ENCODE measurements around the gene CRYBA1.
"Not testable (repeated sequence)": the region's sequence is repeated elsewhere in the genome, so short reads cannot be mapped to it uniquely, and the experiment has no call there.

The CRYBA1 gene, protein sequence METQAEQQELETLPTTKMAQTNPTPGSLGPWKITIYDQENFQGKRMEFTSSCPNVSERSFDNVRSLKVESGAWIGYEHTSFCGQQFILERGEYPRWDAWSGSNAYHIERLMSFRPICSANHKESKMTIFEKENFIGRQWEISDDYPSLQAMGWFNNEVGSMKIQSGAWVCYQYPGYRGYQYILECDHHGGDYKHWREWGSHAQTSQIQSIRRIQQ

DNA sequence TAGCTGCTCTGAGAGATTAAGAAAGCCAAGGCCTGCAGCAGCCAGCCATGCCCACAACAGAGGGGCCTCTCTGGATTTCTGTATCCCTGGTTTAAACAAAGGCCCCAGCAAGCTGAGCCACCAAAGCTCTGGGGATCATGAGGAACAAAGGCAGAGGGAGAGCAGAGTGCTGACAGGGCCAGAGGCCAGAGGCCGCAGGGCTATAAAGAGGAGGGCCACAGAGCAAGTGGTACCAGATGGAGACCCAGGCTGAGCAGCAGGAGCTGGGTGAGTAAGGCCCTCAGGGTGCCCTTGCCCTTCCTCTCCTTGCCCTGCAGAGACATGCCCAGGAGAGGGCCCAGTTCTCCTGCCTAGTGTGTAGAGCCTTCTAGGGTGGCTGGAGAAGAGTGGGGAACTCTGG lies at the start of gene CRYBA1:
Gene CRYBA1, plus strand, starts transcription at position 232 of the 400 bp plus-strand sequence. Its CDS starts 5 bp downstream, at position 237.
- no peak for TF ChIP-seq ELF4 (IDR thresholded peaks at IDR 0.05)
- TF ChIP-seq FOXK2 (IDR thresholded peaks at IDR 0.05) = no peak
- no peak for TF ChIP-seq FOXA1 (IDR thresholded peaks at IDR 0.05)
- no peak for TF ChIP-seq LEF1 (IDR thresholded peaks at IDR 0.05; ENCODE audit: borderline replicate concordance)
- TF ChIP-seq HDGF (IDR thresholded peaks at IDR 0.05; ENCODE audit: borderline replicate concordance) = no peak
- TF ChIP-seq SP1 (IDR thresholded peaks at IDR 0.05) = no peak
- no peak for TF ChIP-seq TARDBP (IDR thresholded peaks at IDR 0.05)
- TF ChIP-seq, protein P1, sequence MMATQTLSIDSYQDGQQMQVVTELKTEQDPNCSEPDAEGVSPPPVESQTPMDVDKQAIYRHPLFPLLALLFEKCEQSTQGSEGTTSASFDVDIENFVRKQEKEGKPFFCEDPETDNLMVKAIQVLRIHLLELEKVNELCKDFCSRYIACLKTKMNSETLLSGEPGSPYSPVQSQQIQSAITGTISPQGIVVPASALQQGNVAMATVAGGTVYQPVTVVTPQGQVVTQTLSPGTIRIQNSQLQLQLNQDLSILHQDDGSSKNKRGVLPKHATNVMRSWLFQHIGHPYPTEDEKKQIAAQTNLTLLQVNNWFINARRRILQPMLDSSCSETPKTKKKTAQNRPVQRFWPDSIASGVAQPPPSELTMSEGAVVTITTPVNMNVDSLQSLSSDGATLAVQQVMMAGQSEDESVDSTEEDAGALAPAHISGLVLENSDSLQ (IDR thresholded peaks at IDR 0.05) = no peak
- no peak for TF ChIP-seq SUZ12 (IDR thresholded peaks at IDR 0.05)
- no peak for TF ChIP-seq NFRKB (IDR thresholded peaks at IDR 0.05)
- TF ChIP-seq ZNF384 (IDR thresholded peaks at IDR 0.05) = no peak
- no peak for TF ChIP-seq FOXM1 (IDR thresholded peaks at IDR 0.05; ENCODE audit: borderline replicate concordance)
- TF ChIP-seq CTBP1 (IDR thresholded peaks at IDR 0.05; ENCODE audit: borderline replicate concordance) = no peak
- no peak for TF ChIP-seq BHLHE40 (IDR thresholded peaks at IDR 0.05; ENCODE audit: borderline replicate concordance)
- no peak for TF ChIP-seq L3MBTL2 (conservative IDR thresholded peaks at IDR 0.05)
- no peak for TF ChIP-seq ARNT (IDR thresholded peaks at IDR 0.05)
- POLR2A ChIA-PET = no interaction called here
- no peak for DNase-seq (ENCODE audit: extremely low spot score)
- CTCF ChIA-PET = no interaction called here

DNA sequence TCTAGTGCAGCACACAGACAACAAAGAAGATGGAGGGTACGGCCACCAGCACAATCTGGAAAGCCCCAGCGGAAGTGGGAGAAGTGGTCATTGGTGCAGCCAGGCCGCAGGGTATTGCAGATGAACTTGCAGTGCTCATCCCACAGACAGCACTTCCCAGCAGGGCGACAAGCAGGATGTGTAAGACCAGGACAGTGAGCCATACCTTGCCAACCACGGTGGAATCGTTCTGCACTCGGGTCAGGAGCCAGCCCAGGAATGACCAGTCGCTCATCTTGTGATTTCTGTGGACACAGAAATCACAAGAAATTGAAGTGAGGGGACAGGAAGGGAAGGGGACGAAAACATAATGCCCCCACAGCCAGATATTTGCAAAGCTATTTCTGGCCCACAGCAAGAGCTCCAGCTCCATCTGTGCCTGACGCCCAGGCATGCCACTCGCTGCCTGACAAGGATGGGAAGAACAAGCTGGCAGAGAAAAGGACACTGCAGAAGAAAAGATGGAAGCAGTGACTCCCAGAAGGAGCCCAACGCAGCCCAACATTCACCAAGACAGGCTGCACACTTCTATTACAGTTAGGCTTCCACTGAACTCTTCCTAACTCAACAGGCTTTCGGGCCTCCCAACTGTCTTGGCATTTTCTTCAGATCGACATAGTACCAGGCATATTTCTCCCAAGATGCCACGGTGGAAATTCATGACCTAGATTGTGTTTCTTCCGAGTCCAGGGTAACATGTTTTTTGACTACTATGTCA lies 49.0 kb upstream of the CRYBA1 start:
- TF ChIP-seq SUZ12 (IDR thresholded peaks at IDR 0.05) (no peak), LEF1 (IDR thresholded peaks at IDR 0.05; ENCODE audit: borderline replicate concordance) (no peak), TARDBP (IDR thresholded peaks at IDR 0.05) (no peak), L3MBTL2 (conservative IDR thresholded peaks at IDR 0.05) (no peak), ELF4 (IDR thresholded peaks at IDR 0.05) (no peak), NFRKB (IDR thresholded peaks at IDR 0.05) (no peak), FOXK2 (IDR thresholded peaks at IDR 0.05) (no peak), FOXM1 (IDR thresholded peaks at IDR 0.05; ENCODE audit: borderline replicate concordance) (no peak), BHLHE40 (IDR thresholded peaks at IDR 0.05; ENCODE audit: borderline replicate concordance) (no peak), FOXA1 (IDR thresholded peaks at IDR 0.05) (no peak), ARNT (IDR thresholded peaks at IDR 0.05) (no peak), HDGF (IDR thresholded peaks at IDR 0.05; ENCODE audit: borderline replicate concordance) (no peak), ZNF384 (IDR thresholded peaks at IDR 0.05) (no peak), SP1 (IDR thresholded peaks at IDR 0.05) (no peak), CTBP1 (IDR thresholded peaks at IDR 0.05; ENCODE audit: borderline replicate concordance) (no peak)
- TF ChIP-seq, protein P1 (IDR thresholded peaks at IDR 0.05) = no peak
- CTCF ChIA-PET = interaction anchor here (1.7 to 3.0 kb wide), 2 partner anchors 17 to 21 kb away, joined by 6 to 14 read pairs; partner anchors contain the start of gene MYO18A
- POLR2A ChIA-PET = interaction anchor here (1.2 kb wide), 1 partner anchor 97 kb away, joined by 3 read pairs; no protein-coding TSS in a partner anchor
- DNase-seq (ENCODE audit: extremely low spot score) = no peak

DNA sequence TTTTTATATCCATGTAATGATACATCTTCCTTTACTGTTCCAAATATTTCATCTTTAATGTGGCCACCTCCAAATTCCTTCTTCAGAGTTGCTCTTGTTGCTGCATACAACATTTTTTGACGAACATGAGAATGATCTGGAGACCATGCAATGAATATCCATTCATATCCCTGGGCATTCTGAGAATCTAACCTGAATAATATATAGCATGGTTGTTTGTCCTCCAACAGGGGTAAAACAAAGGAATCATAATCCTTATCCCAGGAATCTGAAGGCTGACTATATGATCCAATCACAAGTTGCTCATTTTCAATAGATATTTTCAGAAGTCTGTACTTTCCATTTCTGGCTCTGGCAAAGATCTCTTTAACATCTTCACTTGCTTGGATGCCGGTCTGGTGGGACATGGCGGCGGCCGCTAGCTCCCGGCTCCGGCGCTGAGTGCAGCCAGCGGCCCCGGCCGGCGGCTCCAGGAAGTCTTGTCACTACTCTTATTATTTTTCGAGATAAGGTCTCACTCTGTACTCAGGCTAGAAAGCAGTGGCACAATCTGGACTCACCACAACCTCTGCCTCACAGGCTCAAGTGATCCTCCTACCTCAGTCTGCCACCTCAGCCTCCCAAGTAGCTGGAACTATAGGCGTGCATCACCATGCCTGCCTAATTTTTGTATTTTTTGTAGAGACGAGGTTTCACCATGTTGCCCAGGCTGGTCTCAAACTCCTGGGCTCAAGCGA lies 42.4 kb upstream of the CRYBA1 start:
- DNase-seq (ENCODE audit: extremely low spot score) = not testable (repeated sequence)
- ChIA-PET POLR2A (interaction anchor here (0.7 to 1.8 kb wide), 7 partner anchors 11 to 59 kb away, joined by 3 to 7 read pairs (median 4); partner anchors contain the start of gene MYO18A), CTCF (interaction anchor here (1.1 to 2.0 kb wide), 4 partner anchors 15 to 55 kb away, joined by 4 to 10 read pairs (median 6); partner anchors contain the start of gene MYO18A)

DNA sequence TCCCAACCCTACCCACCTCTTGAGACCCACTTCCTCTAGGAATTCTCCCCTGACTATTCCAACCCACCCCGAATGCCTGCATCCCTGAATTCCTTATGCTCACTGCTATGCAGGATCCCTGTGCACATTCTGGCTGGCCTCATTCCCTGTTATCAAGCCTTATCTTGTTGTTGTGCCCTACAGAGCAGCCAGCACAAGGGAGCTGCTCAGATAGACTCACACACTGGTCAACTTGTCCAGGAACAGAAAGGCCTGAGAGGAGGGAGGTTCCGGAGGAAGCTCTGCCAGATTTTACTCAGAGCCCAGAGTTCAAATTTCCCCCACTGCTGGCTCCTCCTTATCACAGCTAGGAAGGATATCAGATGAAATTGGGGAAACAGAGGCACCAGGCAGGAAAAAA lies 41.6 kb upstream of the CRYBA1 start:
- no peak for DNase-seq (ENCODE audit: extremely low spot score)
- TF ChIP-seq TARDBP (IDR thresholded peaks at IDR 0.05) (no peak), CTBP1 (IDR thresholded peaks at IDR 0.05; ENCODE audit: borderline replicate concordance) (no peak), NFRKB (IDR thresholded peaks at IDR 0.05) (no peak), FOXK2 (IDR thresholded peaks at IDR 0.05) (no peak), BHLHE40 (IDR thresholded peaks at IDR 0.05; ENCODE audit: borderline replicate concordance) (no peak)
- TF ChIP-seq, protein P1 (IDR thresholded peaks at IDR 0.05) = no peak
- CTCF ChIA-PET = interaction anchor here (1.1 to 2.0 kb wide), 3 partner anchors 14 to 56 kb away, joined by 3 to 10 read pairs (median 5); partner anchors contain the start of gene MYO18A
- POLR2A ChIA-PET = interaction anchor here (0.6 to 1.8 kb wide), 7 partner anchors 12 to 59 kb away, joined by 3 to 7 read pairs (median 4); no protein-coding TSS in a partner anchor

DNA sequence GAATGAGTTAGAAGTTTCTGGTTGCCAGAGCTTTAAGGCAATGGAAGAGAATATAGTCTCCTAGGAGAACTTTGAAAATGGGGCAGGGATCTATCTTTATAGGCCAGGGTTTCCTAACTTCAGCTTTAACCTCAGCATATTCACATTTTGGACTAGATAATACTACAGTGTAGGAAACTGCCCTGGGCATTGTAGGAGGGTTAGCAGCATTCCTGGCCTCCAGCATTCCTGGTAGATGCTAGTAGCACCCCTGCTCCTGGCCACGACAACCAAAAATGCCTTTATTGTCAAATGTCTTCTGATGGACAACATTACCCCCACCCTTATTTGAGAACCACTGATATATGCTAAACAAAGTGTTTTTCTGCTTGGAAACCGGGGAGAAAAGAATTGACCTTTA lies 38.7 kb upstream of the CRYBA1 start:
- POLR2A ChIA-PET = interaction anchor here (0.8 to 1.4 kb wide), 4 partner anchors 11 to 488 kb away, joined by 3 to 6 read pairs (median 4); partner anchors contain the start of genes MYO18A and RPL23A
- TF ChIP-seq LEF1 (IDR thresholded peaks at IDR 0.05; ENCODE audit: borderline replicate concordance) = no peak
- TF ChIP-seq FOXM1 (IDR thresholded peaks at IDR 0.05; ENCODE audit: borderline replicate concordance) = no peak
- no peak for TF ChIP-seq BHLHE40 (IDR thresholded peaks at IDR 0.05; ENCODE audit: borderline replicate concordance)
- TF ChIP-seq SUZ12 (IDR thresholded peaks at IDR 0.05) = no peak
- no peak for TF ChIP-seq ZNF384 (IDR thresholded peaks at IDR 0.05)
- TF ChIP-seq FOXK2 (IDR thresholded peaks at IDR 0.05) = no peak

More for the DNA sequence above, 38.7 kb upstream of the CRYBA1 start:
- CTCF ChIA-PET = interaction anchor here (1.3 to 1.8 kb wide), 3 partner anchors 12 to 384 kb away, joined by 3 to 14 read pairs (median 4); partner anchors contain the start of gene MYO18A
- DNase-seq (ENCODE audit: extremely low spot score) = no peak
